ENCODE results near the gene FOXB1.

FOXB1 gene

GRCh38 chr15:60052796-60053195 lies 48.7 kb downstream of the FOXB1 start:
- ChIA-PET POLR2A (no interaction called here), CTCF (no interaction called here)
- no peak for DNase-seq (ENCODE audit: low read depth, low spot score)
- no peak overlapping the region for H3K4me3 ChIP-seq (ENCODE audit: low read depth, low read length)
- TF ChIP-seq CTCF (IDR thresholded peaks at IDR 0.05; ENCODE audit: insufficient read depth, low read length, missing control alignments), result no peak

GRCh38 chr15:60054472-60054871 lies 50.4 kb downstream of the FOXB1 start:
- H3K4me3 ChIP-seq (ENCODE audit: low read depth, low read length), result no peak overlapping the region
- no peak for DNase-seq (ENCODE audit: low read depth, low spot score)
- ChIA-PET POLR2A (no interaction called here), CTCF (no interaction called here)
- no peak for TF ChIP-seq CTCF (IDR thresholded peaks at IDR 0.05; ENCODE audit: insufficient read depth, low read length, missing control alignments)

All from AG04449 (cell line).